Testis (tissue), 3 donors: Measurements from ENCODE around the gene KRT6B. TPM values are rescaled to one million over a fixed set of nuclear protein-coding genes. Genes with fewer than 3 reads are reported as not detected.

Experiments
- DNase-seq: peaks from one replicate; pipeline ENCODE4 v3.0.0-alpha.2; 2019
- H3K27ac ChIP-seq, 2 donors: fragments of 200-600 bp; sonication (generic); one replicate each; pipeline ENCODE4 v1.5.1; 2019
- H3K27me3 ChIP-seq: fragments of 200-600 bp; sonication (generic); one replicate; pipeline ENCODE4 v1.5.1; 2019
- H3K36me3 ChIP-seq: fragments of 200-600 bp; sonication (generic); one replicate; pipeline ENCODE4 v1.5.1; 2017; ENCODE audit warnings: low read depth; ENCODE audit errors: missing control alignments
- H3K4me1 ChIP-seq: fragments of 200-600 bp; sonication (generic); one replicate; pipeline ENCODE4 v1.5.1; 2019
- H3K4me3 ChIP-seq, 2 donors: fragments of 200-600 bp; sonication (generic); one replicate each; pipeline ENCODE4 v1.5.1; 2017 to 2019
- H3K9me3 ChIP-seq: fragments of 200-600 bp; sonication (generic); one replicate; pipeline ENCODE4 v1.5.1; 2017
- POLR2A ChIP-seq: fragments of 450-650 bp; IDR thresholded peaks from one replicate; pipeline ENCODE4 v1.6.1; 2017; ENCODE audit warnings: antibody characterized with exemption, mild to moderate bottlenecking, moderate library complexity
- WGBS, 2 donors: methylation state at CpG; one replicate each; pipeline ENCODE4 v1.1.5; 2018; 5-methylcytosine and 5-hydroxymethylcytosine counted together
- intact Hi-C: fragments of 100-400 bp; cut with DNase I; formaldehyde crosslinking; loops from one replicate; pipeline ENCODE4 v1.15.1; 2023; ENCODE audit warnings: low total_unique reads
- polyA plus RNA-seq: library from polyadenylated mRNA; stranded (reverse); fragments of 350-450 nt; fragmentation: Illumina TruSeq; extraction: RNeasy Lipid Tissue Mini Kit (QIAGEN cat#74804); gene quantifications from one replicate; pipeline ENCODE4 v1.2.3, GENCODE V29; 2014; ENCODE audit warnings: low read depth, low replicate concordance; ENCODE audit not compliant: insufficient read depth
- total RNA-seq, 2 donors: library from RNA; depleted of rRNA; stranded (reverse); fragments of >200 nt; gene quantifications; one replicate each; pipeline ENCODE4 v1.2.3, GENCODE V29; 2016
- TF ChIP-seq, protein P1 (sequence below), 3 experiments: fragments of 450-650 bp in 2 of 3; fragments of 200-600 bp in 1 of 3; sonication (generic) in 1 of 3; IDR thresholded peaks; one replicate each; pipeline ENCODE4 v1.5.1; 2016 to 2019; ENCODE audit warnings: antibody characterized with exemption in 3 of 3, mild to moderate bottlenecking in 2 of 3, moderate library complexity in 1 of 3

KRT6B gene
- total and polyA plus RNA-seq, 3 donors from 2014 or later = 0.19 TPM; not detected in 2

DNA sequence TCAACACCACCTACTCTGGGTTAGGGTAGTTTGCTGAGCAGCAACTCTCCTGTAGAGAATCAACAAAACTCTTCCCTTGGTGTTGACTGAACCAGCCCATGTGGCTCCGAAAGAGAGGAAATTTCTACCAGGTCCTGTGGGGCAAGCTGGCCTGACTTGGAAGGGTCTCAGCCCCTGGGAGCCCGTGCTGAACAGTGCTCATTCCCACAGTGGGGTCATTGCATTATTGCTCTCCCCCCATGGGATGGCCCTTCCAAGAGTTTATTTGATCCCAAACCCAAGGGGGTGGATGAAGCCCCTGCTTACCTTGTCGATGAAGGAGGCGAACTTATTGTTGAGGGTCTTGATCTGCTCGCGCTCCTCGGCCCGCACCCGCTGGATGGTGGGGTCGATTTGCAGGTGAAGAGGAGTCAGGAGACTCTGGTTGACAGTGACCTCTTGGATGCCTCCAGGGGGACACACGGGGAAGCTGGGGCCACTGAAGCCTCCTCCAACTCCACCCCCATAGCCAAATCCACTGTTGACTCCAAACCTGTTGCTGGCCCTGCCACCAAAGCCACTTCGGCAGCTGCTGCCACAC lies 18.4 kb downstream of the KRT6B start:
- no peak for DNase-seq
- no peaks in the 10 kb centered on the region for H3K36me3 ChIP-seq
- no peak overlapping the region for H3K4me3 ChIP-seq
- H3K27ac ChIP-seq = no peak overlapping the region
- WGBS, 2 donors = 91 to 94% methylated on average over 11 to 12 of the region's 12 CpGs
- no peak for TF ChIP-seq POLR2A
- TF ChIP-seq, protein P1, sequence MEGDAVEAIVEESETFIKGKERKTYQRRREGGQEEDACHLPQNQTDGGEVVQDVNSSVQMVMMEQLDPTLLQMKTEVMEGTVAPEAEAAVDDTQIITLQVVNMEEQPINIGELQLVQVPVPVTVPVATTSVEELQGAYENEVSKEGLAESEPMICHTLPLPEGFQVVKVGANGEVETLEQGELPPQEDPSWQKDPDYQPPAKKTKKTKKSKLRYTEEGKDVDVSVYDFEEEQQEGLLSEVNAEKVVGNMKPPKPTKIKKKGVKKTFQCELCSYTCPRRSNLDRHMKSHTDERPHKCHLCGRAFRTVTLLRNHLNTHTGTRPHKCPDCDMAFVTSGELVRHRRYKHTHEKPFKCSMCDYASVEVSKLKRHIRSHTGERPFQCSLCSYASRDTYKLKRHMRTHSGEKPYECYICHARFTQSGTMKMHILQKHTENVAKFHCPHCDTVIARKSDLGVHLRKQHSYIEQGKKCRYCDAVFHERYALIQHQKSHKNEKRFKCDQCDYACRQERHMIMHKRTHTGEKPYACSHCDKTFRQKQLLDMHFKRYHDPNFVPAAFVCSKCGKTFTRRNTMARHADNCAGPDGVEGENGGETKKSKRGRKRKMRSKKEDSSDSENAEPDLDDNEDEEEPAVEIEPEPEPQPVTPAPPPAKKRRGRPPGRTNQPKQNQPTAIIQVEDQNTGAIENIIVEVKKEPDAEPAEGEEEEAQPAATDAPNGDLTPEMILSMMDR (IDR thresholded peaks at IDR 0.05) = no peak
- H3K9me3 ChIP-seq = no peaks in the 10 kb centered on the region
- H3K4me1 ChIP-seq = no peaks in the 10 kb centered on the region
- intact Hi-C loops = no loop called here
- no peaks in the 10 kb centered on the region for H3K27me3 ChIP-seq

DNA sequence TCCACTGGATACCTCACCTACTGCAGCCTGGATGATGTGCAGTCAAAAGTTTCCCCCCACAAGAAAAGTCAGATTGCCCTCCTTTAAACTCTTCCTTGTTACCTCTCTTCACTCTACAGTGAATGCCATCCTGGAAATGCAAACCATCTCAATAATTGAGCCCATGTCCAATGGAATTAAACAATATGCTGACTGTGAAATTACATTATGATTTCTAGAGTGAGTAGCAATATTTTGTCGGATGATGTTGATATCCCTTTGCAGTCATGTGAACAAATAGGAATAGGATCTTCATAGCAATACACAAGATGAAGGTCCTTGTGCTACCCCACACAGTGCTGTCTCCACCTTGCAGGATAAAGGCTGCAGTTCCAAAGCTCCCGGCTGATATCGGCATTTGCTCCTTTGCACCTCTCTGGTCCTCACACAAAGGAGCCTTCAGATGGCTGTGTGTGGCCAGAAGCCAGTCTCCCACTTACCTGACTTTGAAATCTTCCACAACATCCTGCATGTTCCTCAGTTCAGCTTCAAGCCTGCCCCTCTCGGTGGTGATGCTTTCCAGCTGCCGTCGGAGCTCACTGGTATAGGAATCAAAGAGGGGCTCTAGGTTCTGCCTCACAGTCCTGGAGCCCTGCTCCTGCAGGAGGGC lies 19.3 kb downstream of the KRT6B start:
- intact Hi-C loops = no loop called here
- DNase-seq = no peak
- Histone ChIP-seq H3K36me3 (no peaks in the 10 kb centered on the region), H3K27me3 (no peaks in the 10 kb centered on the region), H3K4me3 (no peak overlapping the region), H3K27ac (no peak overlapping the region), H3K9me3 (no peaks in the 10 kb centered on the region), H3K4me1 (peaks cover 5% of the 10 kb centered on the region)
- TF ChIP-seq, protein P1 (IDR thresholded peaks at IDR 0.05) = no peak
- no peak for TF ChIP-seq POLR2A
- WGBS, 2 donors = 94 to 98% methylated on average over 6 of the region's 6 CpGs

DNA sequence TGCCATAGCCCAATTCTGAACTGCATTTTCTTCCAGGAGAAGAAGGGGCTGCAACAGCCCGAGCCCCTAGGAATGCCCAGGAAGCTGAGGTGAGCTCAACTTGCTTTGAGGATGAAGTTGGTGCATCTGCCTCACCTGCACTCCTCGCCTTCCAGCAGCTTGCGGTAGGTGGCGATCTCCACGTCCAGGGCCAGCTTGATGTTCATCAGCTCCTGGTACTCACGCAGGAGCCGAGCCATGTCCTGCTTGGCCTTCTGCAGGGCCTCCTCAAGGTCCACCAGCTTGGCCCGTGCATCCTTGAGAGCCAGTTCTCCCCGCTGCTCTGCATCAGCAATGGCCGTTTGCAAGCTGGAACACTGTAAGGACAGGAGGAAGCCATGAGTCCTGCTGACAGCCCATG lies 23.8 kb downstream of the KRT6B start:
- no peak overlapping the region for H3K4me3 ChIP-seq
- no peak for TF ChIP-seq POLR2A
- TF ChIP-seq, protein P1 (IDR thresholded peaks at IDR 0.05) = no peak
- 84 to 88% methylated on average over 7 to 10 of the region's 10 CpGs for WGBS, 2 donors
- no peak overlapping the region for H3K27ac ChIP-seq
- H3K4me1 ChIP-seq = peaks cover 17% of the 10 kb centered on the region
- no peaks in the 10 kb centered on the region for H3K27me3 ChIP-seq
- no peak for DNase-seq
- H3K9me3 ChIP-seq = no peaks in the 10 kb centered on the region
- H3K36me3 ChIP-seq = no peaks in the 10 kb centered on the region
- intact Hi-C loops = no loop called here

DNA sequence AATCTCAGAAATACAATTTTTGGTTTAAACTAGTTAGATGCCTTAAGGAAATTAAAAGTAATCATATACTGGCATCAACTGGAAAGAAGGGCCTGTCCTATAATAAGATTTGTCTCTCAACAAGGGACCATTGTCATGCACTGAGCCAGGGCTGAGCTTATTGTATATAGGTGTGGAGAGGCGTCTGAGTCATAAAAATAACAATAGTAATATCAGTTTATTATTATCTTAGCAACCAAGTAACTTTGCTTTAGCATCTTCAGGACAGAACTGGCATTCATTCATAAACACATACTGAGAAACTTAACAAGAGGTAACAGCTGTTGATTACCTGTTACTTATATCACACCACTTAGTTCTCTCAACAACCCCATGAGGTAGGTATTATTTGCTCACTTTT lies 24.9 kb downstream of the KRT6B start:
- intact Hi-C loops = no loop called here
- Histone ChIP-seq H3K4me1 (peaks cover 23% of the 10 kb centered on the region), H3K4me3 (no peak overlapping the region), H3K27ac (no peak overlapping the region), H3K36me3 (no peaks in the 10 kb centered on the region), H3K9me3 (no peaks in the 10 kb centered on the region), H3K27me3 (no peaks in the 10 kb centered on the region)
- no peak for DNase-seq
- TF ChIP-seq, protein P1 (IDR thresholded peaks at IDR 0.05) = no peak
- no peak for TF ChIP-seq POLR2A
- WGBS, 2 donors = 64 to 83% methylated on average over 1 of the region's 1 CpG

DNA sequence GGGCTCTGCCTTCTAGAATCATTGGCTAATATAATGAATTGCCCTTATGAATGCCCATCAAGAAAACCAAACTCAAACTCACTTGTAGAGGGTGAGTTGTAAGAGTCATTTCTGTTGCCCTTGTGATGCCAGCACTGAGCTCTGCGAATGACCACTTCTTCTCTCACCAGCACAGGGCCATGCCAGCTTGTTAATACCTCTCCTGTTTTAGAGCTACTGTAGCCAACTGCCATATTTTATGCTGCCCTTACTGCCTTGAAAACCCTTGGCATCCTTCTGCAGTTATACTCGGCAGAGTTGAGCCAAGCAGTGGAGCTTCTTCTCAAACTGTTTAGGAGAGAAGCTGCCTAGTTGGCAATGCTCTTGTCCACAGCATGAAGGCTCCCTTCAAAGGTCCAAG lies 25.9 kb downstream of the KRT6B start:
- intact Hi-C loops = no loop called here
- no peak overlapping the region for H3K4me3 ChIP-seq
- no peak for DNase-seq
- peaks cover 23% of the 10 kb centered on the region for H3K4me1 ChIP-seq
- H3K27ac ChIP-seq = no peak overlapping the region
- TF ChIP-seq POLR2A = no peak
- TF ChIP-seq, protein P1 (IDR thresholded peaks at IDR 0.05) = no peak
- H3K36me3 ChIP-seq = no peaks in the 10 kb centered on the region
- no peaks in the 10 kb centered on the region for H3K27me3 ChIP-seq
- 91 to 92% methylated on average over 2 of the region's 2 CpGs for WGBS, 2 donors
- H3K9me3 ChIP-seq = no peaks in the 10 kb centered on the region
